GM23338 (cell line): ENCODE data around the gene BAK1.

Source experiments
- CREB1 ChIP-seq: fragments of 250-450 bp; sonication (Bioruptor Pico); IDR thresholded peaks from 2 replicates; pipeline ENCODE4 v1.5.0; 2020; ENCODE audit warnings: low read depth, mild to moderate bottlenecking, moderate library complexity
- EZH2 ChIP-seq: fragments of 200-600 bp; sonication (generic); IDR thresholded peaks from one replicate; pipeline ENCODE4 v1.8.0; 2017; ENCODE audit warnings: antibody characterized with exemption, mild to moderate bottlenecking, low read depth; ENCODE audit not compliant: unreplicated experiment
- EZH2phosphoT487 ChIP-seq: fragments of 200-600 bp; sonication (generic); IDR thresholded peaks from one replicate; pipeline ENCODE4 v1.8.1; 2018; ENCODE audit warnings: antibody characterized with exemption; ENCODE audit not compliant: unreplicated experiment
- JUNB ChIP-seq: IDR thresholded peaks from one replicate; pipeline ENCODE4 v1.6.1; 2016; ENCODE audit warnings: antibody characterized with exemption; ENCODE audit not compliant: unreplicated experiment
- NANOG ChIP-seq: IDR thresholded peaks from 2 replicates; pipeline ENCODE4 v1.6.1; 2016; ENCODE audit warnings: antibody characterized with exemption, borderline replicate concordance
- POLR2AphosphoS5 ChIP-seq: IDR thresholded peaks from 2 replicates; pipeline ENCODE4 v1.6.1; 2016; ENCODE audit warnings: antibody characterized with exemption, low read depth
- ZNF114 ChIP-seq: fragments of 250-450 bp; sonication (Bioruptor Pico); IDR thresholded peaks from 2 replicates; pipeline ENCODE4 v1.5.0; 2020; ENCODE audit warnings: mild to moderate bottlenecking, moderate library complexity
- TF ChIP-seq, protein P1 (sequence below), 2 experiments: fragments of 200-600 bp in 1 of 2; sonication (generic) in 1 of 2; conservative IDR thresholded peaks; 2 replicates each; pipeline versions ENCODE4 v1.5.1 to v1.6.1; 2016 to 2017; ENCODE audit warnings: antibody characterized with exemption in 2 of 2, low read depth in 2 of 2, mild to moderate bottlenecking in 2 of 2, moderate library complexity in 1 of 2
- TF ChIP-seq, protein P2 (sequence below): IDR thresholded peaks from one replicate; pipeline ENCODE4 v1.6.1; 2018; ENCODE audit warnings: antibody characterized with exemption; ENCODE audit not compliant: unreplicated experiment

- TF ChIP-seq, protein P1, sequence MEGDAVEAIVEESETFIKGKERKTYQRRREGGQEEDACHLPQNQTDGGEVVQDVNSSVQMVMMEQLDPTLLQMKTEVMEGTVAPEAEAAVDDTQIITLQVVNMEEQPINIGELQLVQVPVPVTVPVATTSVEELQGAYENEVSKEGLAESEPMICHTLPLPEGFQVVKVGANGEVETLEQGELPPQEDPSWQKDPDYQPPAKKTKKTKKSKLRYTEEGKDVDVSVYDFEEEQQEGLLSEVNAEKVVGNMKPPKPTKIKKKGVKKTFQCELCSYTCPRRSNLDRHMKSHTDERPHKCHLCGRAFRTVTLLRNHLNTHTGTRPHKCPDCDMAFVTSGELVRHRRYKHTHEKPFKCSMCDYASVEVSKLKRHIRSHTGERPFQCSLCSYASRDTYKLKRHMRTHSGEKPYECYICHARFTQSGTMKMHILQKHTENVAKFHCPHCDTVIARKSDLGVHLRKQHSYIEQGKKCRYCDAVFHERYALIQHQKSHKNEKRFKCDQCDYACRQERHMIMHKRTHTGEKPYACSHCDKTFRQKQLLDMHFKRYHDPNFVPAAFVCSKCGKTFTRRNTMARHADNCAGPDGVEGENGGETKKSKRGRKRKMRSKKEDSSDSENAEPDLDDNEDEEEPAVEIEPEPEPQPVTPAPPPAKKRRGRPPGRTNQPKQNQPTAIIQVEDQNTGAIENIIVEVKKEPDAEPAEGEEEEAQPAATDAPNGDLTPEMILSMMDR (conservative IDR thresholded peaks at IDR 0.05; ENCODE audit: low read depth in 2 of 2) = no peak
- TF ChIP-seq, protein P2, sequence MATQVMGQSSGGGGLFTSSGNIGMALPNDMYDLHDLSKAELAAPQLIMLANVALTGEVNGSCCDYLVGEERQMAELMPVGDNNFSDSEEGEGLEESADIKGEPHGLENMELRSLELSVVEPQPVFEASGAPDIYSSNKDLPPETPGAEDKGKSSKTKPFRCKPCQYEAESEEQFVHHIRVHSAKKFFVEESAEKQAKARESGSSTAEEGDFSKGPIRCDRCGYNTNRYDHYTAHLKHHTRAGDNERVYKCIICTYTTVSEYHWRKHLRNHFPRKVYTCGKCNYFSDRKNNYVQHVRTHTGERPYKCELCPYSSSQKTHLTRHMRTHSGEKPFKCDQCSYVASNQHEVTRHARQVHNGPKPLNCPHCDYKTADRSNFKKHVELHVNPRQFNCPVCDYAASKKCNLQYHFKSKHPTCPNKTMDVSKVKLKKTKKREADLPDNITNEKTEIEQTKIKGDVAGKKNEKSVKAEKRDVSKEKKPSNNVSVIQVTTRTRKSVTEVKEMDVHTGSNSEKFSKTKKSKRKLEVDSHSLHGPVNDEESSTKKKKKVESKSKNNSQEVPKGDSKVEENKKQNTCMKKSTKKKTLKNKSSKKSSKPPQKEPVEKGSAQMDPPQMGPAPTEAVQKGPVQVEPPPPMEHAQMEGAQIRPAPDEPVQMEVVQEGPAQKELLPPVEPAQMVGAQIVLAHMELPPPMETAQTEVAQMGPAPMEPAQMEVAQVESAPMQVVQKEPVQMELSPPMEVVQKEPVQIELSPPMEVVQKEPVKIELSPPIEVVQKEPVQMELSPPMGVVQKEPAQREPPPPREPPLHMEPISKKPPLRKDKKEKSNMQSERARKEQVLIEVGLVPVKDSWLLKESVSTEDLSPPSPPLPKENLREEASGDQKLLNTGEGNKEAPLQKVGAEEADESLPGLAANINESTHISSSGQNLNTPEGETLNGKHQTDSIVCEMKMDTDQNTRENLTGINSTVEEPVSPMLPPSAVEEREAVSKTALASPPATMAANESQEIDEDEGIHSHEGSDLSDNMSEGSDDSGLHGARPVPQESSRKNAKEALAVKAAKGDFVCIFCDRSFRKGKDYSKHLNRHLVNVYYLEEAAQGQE = no peak
- TF ChIP-seq POLR2AphosphoS5 (no peak), CREB1 (no peak), EZH2 (no peak), ZNF114 (CRISPR knock-in tag) (no peak), EZH2phosphoT487 (no peak), JUNB (no peak), NANOG (no peak)
These were observed 36.8 kb upstream of the BAK1 start for GRCh38 chr6:33616913-33617312.
